SK-N-SH (cell line): ENCODE results near the gene PAWR. TPM values are rescaled to one million over a fixed set of nuclear protein-coding genes. Genes with fewer than 3 reads are reported as not detected.

Source experiments
- CTCF ChIA-PET: fragments of 300-600, 350-600 bp; formaldehyde crosslinking; extraction: SDS; loops from one replicate; lab custom pipeline; 2021; lab: Yijun Ruan, JAX
- POLR2A ChIA-PET: fragments of 350-600 bp; sonication (Branson Sonifier 250); formaldehyde crosslinking; extraction: SDS; loops from one replicate; lab custom pipeline; 2020; ENCODE audit warnings: antibody characterized with exemption, inconsistent platforms; lab: Yijun Ruan, JAX
- DNase-seq: peaks from one replicate; pipeline ENCODE4 v3.0.0; 2012
- H2AFZ ChIP-seq: fragments of 200-600 bp; sonication (generic); 2 replicates; pipeline ENCODE4 v1.8.1; 2016; ENCODE audit warnings: antibody characterized with exemption, mild to moderate bottlenecking, low read depth
- H3F3A ChIP-seq: fragments of 200-600 bp; sonication (generic); replicated peaks from 2 replicates; pipeline ENCODE3; 2016; ENCODE audit warnings: antibody characterized with exemption, mild to moderate bottlenecking; ENCODE audit not compliant: insufficient read depth
- H3K27ac ChIP-seq, 2 experiments: fragments of 200-500 bp in 1 of 2; fragments of 200-600 bp in 1 of 2; sonication (Bioruptor generic) in 1 of 2; sonication (generic), shearing (Covaris generic) in 1 of 2; 2 replicates each; pipeline versions ENCODE4 v1.5.1 to v1.6.1; 2014 to 2016; ENCODE audit warnings: low read depth in 2 of 2, inconsistent platforms in 1 of 2, low read length in 1 of 2, mild to moderate bottlenecking in 1 of 2, mixed read lengths in 1 of 2
- H3K27me3 ChIP-seq: fragments of 200-600 bp; sonication (generic), shearing (Covaris generic); 2 replicates; pipeline ENCODE4 v1.6.1; 2016; ENCODE audit warnings: mixed run types; ENCODE audit not compliant: insufficient read depth
- H3K36me3 ChIP-seq, 2 experiments: fragments of 200-500 bp in 1 of 2; fragments of 200-600 bp in 1 of 2; sonication (Bioruptor generic) in 1 of 2; sonication (generic) in 1 of 2; replicated peaks in 1 of 2; 2 replicates each; pipeline versions ENCODE3 to v1.5.1; 2014 to 2016; ENCODE audit warnings: low read length in 1 of 2, mild to moderate bottlenecking in 1 of 2; ENCODE audit not compliant: insufficient read depth in 2 of 2, control insufficient read depth in 1 of 2
- H3K4me1 ChIP-seq, 2 experiments: fragments of 200-500 bp in 1 of 2; fragments of 200-600 bp in 1 of 2; sonication (Bioruptor generic) in 1 of 2; sonication (generic), shearing (Covaris generic) in 1 of 2; 2 replicates each; pipeline versions ENCODE4 v1.5.1 to v1.6.1; 2014 to 2016; ENCODE audit warnings: low read depth in 1 of 2, low read length in 1 of 2, mixed run types in 1 of 2; ENCODE audit not compliant: insufficient read depth in 2 of 2, control insufficient read depth in 1 of 2
- H3K4me2 ChIP-seq: fragments of 200-600 bp; sonication (generic), shearing (Covaris generic); 2 replicates; pipeline ENCODE4 v1.6.1; 2017; ENCODE audit warnings: mixed run types
- H3K4me3 ChIP-seq, 2 experiments: fragments of 200-500 bp in 1 of 2; fragments of 200-600 bp in 1 of 2; sonication (Bioruptor generic) in 1 of 2; sonication (generic), shearing (Covaris generic) in 1 of 2; 2 replicates each; pipeline versions ENCODE4 v1.5.1 to v1.8.1; 2014 to 2016; ENCODE audit warnings: low read depth in 2 of 2, inconsistent platforms in 1 of 2, low read length in 1 of 2, mild to moderate bottlenecking in 1 of 2, mixed read lengths in 1 of 2, moderate library complexity in 1 of 2
- H3K79me2 ChIP-seq: fragments of 200-600 bp; sonication (generic); 2 replicates; pipeline ENCODE4 v1.8.1; 2017; ENCODE audit warnings: mild to moderate bottlenecking; ENCODE audit not compliant: insufficient read depth
- H3K9ac ChIP-seq: fragments of 200-600 bp; sonication (generic); 2 replicates; pipeline ENCODE4 v1.6.1; 2017; ENCODE audit warnings: mixed run types
- H3K9me2 ChIP-seq: fragments of 200-600 bp; sonication (generic); 2 replicates; pipeline ENCODE4 v1.6.1; 2017; ENCODE audit warnings: mixed run types
- H3K9me3 ChIP-seq: fragments of 200-600 bp; sonication (generic); 2 replicates; pipeline ENCODE4 v1.6.1; 2017; ENCODE audit warnings: mixed run types, mild to moderate bottlenecking, moderate library complexity
- H4K20me1 ChIP-seq: fragments of 200-600 bp; sonication (generic); 2 replicates; pipeline ENCODE4 v1.6.1; 2017; ENCODE audit warnings: mild to moderate bottlenecking, mixed run types; ENCODE audit not compliant: insufficient read depth
- ELF1 ChIP-seq: IDR thresholded peaks from 2 replicates; pipeline ENCODE4 v1.4.0; 2012
- EP300 ChIP-seq, 2 experiments: IDR thresholded peaks; 2 replicates each; pipeline versions ENCODE4 v1.4.0 to v1.6.1; 2012; ENCODE audit warnings: borderline replicate concordance in 1 of 2, low read depth in 1 of 2, low read length in 1 of 2
- GATA2 ChIP-seq: sonication (generic); formaldehyde crosslinking; IDR thresholded peaks from 2 replicates; pipeline ENCODE4 v1.5.0; 2020; ENCODE audit warnings: mild to moderate bottlenecking, missing genetic modification reagents
- JUND ChIP-seq: IDR thresholded peaks from 2 replicates; pipeline ENCODE4 v1.4.0; 2012
- MEF2A ChIP-seq: IDR thresholded peaks from 2 replicates; pipeline ENCODE4 v1.4.0; 2012; ENCODE audit warnings: low read depth, borderline replicate concordance
- NFIC ChIP-seq: IDR thresholded peaks from 2 replicates; pipeline ENCODE4 v1.4.0; 2012; ENCODE audit warnings: borderline replicate concordance
- RAD21 ChIP-seq: IDR thresholded peaks from 2 replicates; pipeline ENCODE4 v1.6.1; 2012; ENCODE audit warnings: mild to moderate bottlenecking, low read length
- RCOR1 ChIP-seq: fragments of 150-350 bp; IDR thresholded peaks from 2 replicates; pipeline ENCODE4 v1.6.1; 2017; ENCODE audit warnings: antibody characterized with exemption, low read length
- SMC3 ChIP-seq: IDR thresholded peaks from 2 replicates; pipeline ENCODE4 v1.6.1; 2012; ENCODE audit warnings: low read depth, low read length, improper control_type of control experiment
- TCF12 ChIP-seq: IDR thresholded peaks from 2 replicates; pipeline ENCODE4 v1.4.0; 2012
- TEAD4 ChIP-seq: IDR thresholded peaks from 2 replicates; pipeline ENCODE4 v1.4.0; 2012; ENCODE audit warnings: mild to moderate bottlenecking, borderline replicate concordance; ENCODE audit not compliant: insufficient read depth
- WGBS: methylation state at CpG from one replicate; pipeline ENCODE4 v1.1.6; 2017; ENCODE audit warnings: low lambda C conversion rate; 5-methylcytosine and 5-hydroxymethylcytosine counted together
- polyA plus RNA-seq, 3 experiments: library from polyadenylated mRNA; depleted of rRNA; stranded (reverse); fragments of >200 nt; gene quantifications; 2 replicates each; pipeline ENCODE4 v1.2.3, GENCODE V29; 2012
- TF ChIP-seq, protein P1 (sequence below): fragments of 150-350 bp; IDR thresholded peaks from 2 replicates; pipeline ENCODE4 v1.6.1; 2016; ENCODE audit warnings: mild to moderate bottlenecking, low read depth, low read length
- TF ChIP-seq, protein P2 (sequence below): fragments of 200-600 bp; sonication (generic); IDR thresholded peaks from 2 replicates; pipeline ENCODE4 v1.6.1; 2017; ENCODE audit warnings: antibody characterized with exemption, mild to moderate bottlenecking, moderate library complexity
- TF ChIP-seq, protein P3 (sequence below): IDR thresholded peaks from 2 replicates; pipeline ENCODE4; 2012

PAWR gene
- polyA plus RNA-seq, 1 of the 3 experiments (the other 2 are of a cell fraction), result 1.8 TPM

DNA sequence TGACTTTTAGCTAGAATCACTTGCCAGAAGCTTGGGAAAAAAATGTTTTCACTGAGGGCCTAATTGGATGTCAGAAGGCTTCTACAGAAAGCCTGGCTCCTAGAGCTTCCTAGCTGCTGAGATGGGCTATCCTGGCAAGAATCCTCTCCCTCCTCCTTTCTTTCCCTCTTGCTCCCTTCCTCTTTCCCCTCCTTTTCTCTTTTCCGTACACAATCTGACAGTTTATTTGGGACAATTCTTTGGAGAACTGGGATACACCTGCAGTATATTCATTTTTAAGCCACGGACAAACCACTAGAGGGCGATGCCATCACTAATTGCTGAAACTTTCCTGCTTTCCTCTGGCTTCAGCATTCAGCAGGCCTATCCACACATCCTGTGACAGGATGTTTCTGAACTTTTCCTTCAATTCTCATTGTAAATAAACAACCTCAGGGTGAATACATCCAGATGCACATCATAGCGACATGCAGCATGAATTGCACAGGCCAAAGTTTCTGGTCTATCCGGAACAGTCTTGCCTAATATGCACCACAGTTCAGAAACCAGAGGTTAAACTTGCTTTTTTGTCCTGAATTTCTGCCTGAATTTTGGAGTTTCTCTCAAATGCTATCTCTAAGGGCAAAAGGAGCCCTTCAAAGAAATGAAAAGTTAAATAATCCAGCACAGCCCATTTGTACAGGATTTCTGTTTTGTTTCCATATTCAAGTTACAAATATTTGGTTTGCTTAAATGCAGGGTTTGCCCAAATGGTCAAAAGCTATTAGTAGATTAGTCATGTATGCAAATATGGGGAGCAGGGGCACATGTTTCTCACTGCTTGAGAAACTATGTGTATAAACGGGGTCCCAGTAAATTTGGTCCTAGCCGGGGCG, 142.8 kb downstream of the PAWR start (continued):
- TF ChIP-seq, protein P1, sequence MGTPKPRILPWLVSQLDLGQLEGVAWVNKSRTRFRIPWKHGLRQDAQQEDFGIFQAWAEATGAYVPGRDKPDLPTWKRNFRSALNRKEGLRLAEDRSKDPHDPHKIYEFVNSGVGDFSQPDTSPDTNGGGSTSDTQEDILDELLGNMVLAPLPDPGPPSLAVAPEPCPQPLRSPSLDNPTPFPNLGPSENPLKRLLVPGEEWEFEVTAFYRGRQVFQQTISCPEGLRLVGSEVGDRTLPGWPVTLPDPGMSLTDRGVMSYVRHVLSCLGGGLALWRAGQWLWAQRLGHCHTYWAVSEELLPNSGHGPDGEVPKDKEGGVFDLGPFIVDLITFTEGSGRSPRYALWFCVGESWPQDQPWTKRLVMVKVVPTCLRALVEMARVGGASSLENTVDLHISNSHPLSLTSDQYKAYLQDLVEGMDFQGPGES, result no peak
- TF ChIP-seq RCOR1 (no peak), ELF1 (no peak), TCF12 (no peak)
- TF ChIP-seq, protein P2, sequence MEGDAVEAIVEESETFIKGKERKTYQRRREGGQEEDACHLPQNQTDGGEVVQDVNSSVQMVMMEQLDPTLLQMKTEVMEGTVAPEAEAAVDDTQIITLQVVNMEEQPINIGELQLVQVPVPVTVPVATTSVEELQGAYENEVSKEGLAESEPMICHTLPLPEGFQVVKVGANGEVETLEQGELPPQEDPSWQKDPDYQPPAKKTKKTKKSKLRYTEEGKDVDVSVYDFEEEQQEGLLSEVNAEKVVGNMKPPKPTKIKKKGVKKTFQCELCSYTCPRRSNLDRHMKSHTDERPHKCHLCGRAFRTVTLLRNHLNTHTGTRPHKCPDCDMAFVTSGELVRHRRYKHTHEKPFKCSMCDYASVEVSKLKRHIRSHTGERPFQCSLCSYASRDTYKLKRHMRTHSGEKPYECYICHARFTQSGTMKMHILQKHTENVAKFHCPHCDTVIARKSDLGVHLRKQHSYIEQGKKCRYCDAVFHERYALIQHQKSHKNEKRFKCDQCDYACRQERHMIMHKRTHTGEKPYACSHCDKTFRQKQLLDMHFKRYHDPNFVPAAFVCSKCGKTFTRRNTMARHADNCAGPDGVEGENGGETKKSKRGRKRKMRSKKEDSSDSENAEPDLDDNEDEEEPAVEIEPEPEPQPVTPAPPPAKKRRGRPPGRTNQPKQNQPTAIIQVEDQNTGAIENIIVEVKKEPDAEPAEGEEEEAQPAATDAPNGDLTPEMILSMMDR, result peak; percentile 88

DNA sequence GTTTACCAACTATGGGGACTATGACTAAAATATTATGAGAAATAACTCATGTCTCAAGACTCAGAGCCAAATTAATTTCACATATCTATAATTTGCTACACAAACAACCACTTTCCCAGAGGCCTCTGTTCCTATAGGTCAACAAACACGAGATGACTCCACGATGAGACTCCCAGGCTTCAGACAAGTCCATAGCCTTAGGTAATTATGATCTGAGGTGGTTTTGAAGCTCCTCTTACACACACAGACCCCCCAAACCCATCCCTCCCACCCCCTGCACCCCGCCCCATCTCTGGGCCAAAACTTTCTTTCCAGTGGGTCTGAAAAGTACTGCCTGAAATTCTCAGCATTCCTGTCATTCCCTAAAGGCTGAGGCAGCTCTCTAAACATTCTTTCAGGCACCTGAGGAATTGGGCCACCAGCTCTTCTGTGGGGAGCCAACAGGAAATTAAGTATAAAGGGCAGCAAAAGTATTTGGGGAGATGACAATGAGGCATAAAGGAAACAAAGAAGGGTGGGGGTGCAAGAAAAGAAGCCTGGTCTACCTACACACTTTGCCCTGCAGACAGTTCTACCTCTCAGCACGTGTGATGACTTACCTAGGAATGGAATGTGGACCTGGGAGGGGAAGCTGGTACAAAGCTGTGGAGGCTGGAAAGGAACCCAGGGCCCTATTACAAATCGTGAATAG, 143.6 kb downstream of the PAWR start:
- CTCF ChIA-PET, result interaction anchor here (0.6 to 1.4 kb wide), 12 partner anchors 9 to 1366 kb away, joined by 3 to 5 read pairs (median 3); partner anchors contain the start of gene PAWR
- Histone ChIP-seq H3K9me3 (no peaks in the 10 kb centered on the region), H3K27me3 (no peaks in the 10 kb centered on the region), H3K9me2 (no peaks in the 10 kb centered on the region), H2AFZ (no peak overlapping the region), H3K27ac (peak overlapping the region in 1 of 2 experiments; percentile 62; a peak in 3 of 4 replicates), H3F3A (peaks cover 31% of the 10 kb centered on the region), H4K20me1 (no peaks in the 10 kb centered on the region), H3K9ac (peak overlapping the region; percentile 26; the same call in 1 of the 2 replicates), H3K36me3 (no peaks in the 10 kb centered on the region), H3K4me1 (peaks cover 0 to 9% of the 10 kb centered on the region in 2 experiments; a peak in 3 of 4 replicates), H3K79me2 (no peaks in the 10 kb centered on the region), H3K4me3 (no peak overlapping the region), H3K4me2 (peak overlapping the region; percentile 50)
- POLR2A ChIA-PET, result no interaction called here
- TF ChIP-seq, protein P3, sequence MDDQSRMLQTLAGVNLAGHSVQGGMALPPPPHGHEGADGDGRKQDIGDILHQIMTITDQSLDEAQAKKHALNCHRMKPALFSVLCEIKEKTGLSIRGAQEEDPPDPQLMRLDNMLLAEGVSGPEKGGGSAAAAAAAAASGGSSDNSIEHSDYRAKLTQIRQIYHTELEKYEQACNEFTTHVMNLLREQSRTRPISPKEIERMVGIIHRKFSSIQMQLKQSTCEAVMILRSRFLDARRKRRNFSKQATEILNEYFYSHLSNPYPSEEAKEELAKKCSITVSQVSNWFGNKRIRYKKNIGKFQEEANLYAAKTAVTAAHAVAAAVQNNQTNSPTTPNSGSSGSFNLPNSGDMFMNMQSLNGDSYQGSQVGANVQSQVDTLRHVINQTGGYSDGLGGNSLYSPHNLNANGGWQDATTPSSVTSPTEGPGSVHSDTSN, result peak; percentile 18; the same call in 1 of the 2 replicates
- TF ChIP-seq GATA2 (CRISPR knock-in tag) (no peak), RAD21 (no peak), RCOR1 (no peak), MEF2A (no peak), SMC3 (no peak), NFIC (peak; percentile 13; the same call in 1 of the 2 replicates), TEAD4 (peak; percentile 79; the same call in 1 of the 2 replicates), EP300 (IDR thresholded peaks at IDR 0.05; ENCODE audit: borderline replicate concordance in 1 of 2, low read depth in 1 of 2, low read length in 1 of 2) (peak in 1 of 2 experiments; percentile 48; a peak in 1 of 4 replicates), JUND (peak; percentile 43; the same call in 1 of the 2 replicates)
- no peak for DNase-seq
- WGBS, result 12% methylated on average over 5 of the region's 5 CpGs
